Adipocyte (in vitro differentiated cells): ENCODE results near the gene SPTAN1.
A peak's percentile ranks its signal among the peaks of the same experiment; 100 is the strongest.

Experiments used
- DNase-seq: peaks from one replicate; pipeline ENCODE4 v3.0.0-alpha.2; 2015; ENCODE audit warnings: low read depth
- H3K27me3 ChIP-seq: replicated peaks from 2 replicates; pipeline ENCODE4 v1.7.0; 2013; ENCODE audit warnings: mild to moderate bottlenecking, low read length, moderate library complexity; ENCODE audit not compliant: control insufficient read depth, insufficient read depth
- H3K36me3 ChIP-seq: 2 replicates; pipeline ENCODE4 v1.7.0; 2013; ENCODE audit warnings: low read length, mild to moderate bottlenecking, moderate library complexity; ENCODE audit not compliant: control insufficient read depth, insufficient read depth, severe bottlenecking
- H3K4me1 ChIP-seq: 2 replicates; pipeline ENCODE4 v1.7.0; 2013; ENCODE audit warnings: mild to moderate bottlenecking, low read length, moderate library complexity; ENCODE audit not compliant: control insufficient read depth, insufficient read depth
- H3K4me3 ChIP-seq: 2 replicates; pipeline ENCODE4 v1.7.0; 2013; ENCODE audit warnings: mild to moderate bottlenecking, low read length, moderate library complexity
- H3K9ac ChIP-seq: 2 replicates; pipeline ENCODE4 v1.7.0; 2013; ENCODE audit warnings: mild to moderate bottlenecking, low read length, moderate library complexity
- H3K9me3 ChIP-seq: 2 replicates; pipeline ENCODE4 v1.7.0; 2013; ENCODE audit warnings: mild to moderate bottlenecking, low read length, moderate library complexity; ENCODE audit not compliant: control insufficient read depth

The SPTAN1 gene

GRCh38 chr9:128528445-128529160 lies 23.8 kb upstream of the SPTAN1 start:
- Histone ChIP-seq H3K9ac (no peak overlapping the region), H3K4me3 (no peak overlapping the region), H3K27me3 (no peaks in the 10 kb centered on the region), H3K36me3 (peaks cover 65% of the 10 kb centered on the region), H3K9me3 (no peaks in the 10 kb centered on the region), H3K4me1 (peaks cover 5% of the 10 kb centered on the region)
- no peak for DNase-seq

GRCh38 chr9:128529191-128529590 lies 23.2 kb upstream of the SPTAN1 start:
- H3K27me3 ChIP-seq = no peaks in the 10 kb centered on the region

GRCh38 chr9:128532581-128532980 lies 19.8 kb upstream of the SPTAN1 start:
- no peak overlapping the region for H3K9ac ChIP-seq
- peaks cover 55% of the 10 kb centered on the region for H3K36me3 ChIP-seq
- H3K27me3 ChIP-seq = no peaks in the 10 kb centered on the region
- H3K4me1 ChIP-seq = no peaks in the 10 kb centered on the region
- no peak for DNase-seq
- no peak overlapping the region for H3K4me3 ChIP-seq
- H3K9me3 ChIP-seq = no peaks in the 10 kb centered on the region

More at GRCh38 chr9:128529191-128529590, 23.2 kb upstream of the SPTAN1 start:
- no peak for DNase-seq
- Histone ChIP-seq H3K4me3 (no peak overlapping the region), H3K9me3 (no peaks in the 10 kb centered on the region), H3K4me1 (peaks cover 5% of the 10 kb centered on the region), H3K36me3 (peaks cover 67% of the 10 kb centered on the region), H3K9ac (no peak overlapping the region)

GRCh38 chr9:128540634-128541360 lies 11.6 kb upstream of the SPTAN1 start:
- peak overlapping the region; percentile 56 for H3K4me3 ChIP-seq
- H3K9ac ChIP-seq = peak overlapping the region; percentile 70
- H3K36me3 ChIP-seq = peaks cover 59% of the 10 kb centered on the region
- no peaks in the 10 kb centered on the region for H3K9me3 ChIP-seq
- H3K4me1 ChIP-seq = peaks cover 22% of the 10 kb centered on the region
- H3K27me3 ChIP-seq = no peaks in the 10 kb centered on the region
- peak; percentile 30 for DNase-seq

- Histone ChIP-seq H3K36me3 (peaks cover 12% of the 10 kb centered on the region), H3K9ac (no peak overlapping the region), H3K9me3 (no peaks in the 10 kb centered on the region), H3K27me3 (no peaks in the 10 kb centered on the region), H3K4me1 (peaks cover 33% of the 10 kb centered on the region), H3K4me3 (no peak overlapping the region)
- no peak for DNase-seq
These were observed 5.9 kb upstream of the SPTAN1 start for GRCh38 chr9:128546504-128546903.

GRCh38 chr9:128548876-128549275 lies 3.5 kb upstream of the SPTAN1 start:
- Histone ChIP-seq H3K9ac (no peak overlapping the region), H3K9me3 (no peaks in the 10 kb centered on the region), H3K4me3 (no peak overlapping the region), H3K4me1 (peaks cover 34% of the 10 kb centered on the region), H3K27me3 (no peaks in the 10 kb centered on the region), H3K36me3 (no peaks in the 10 kb centered on the region)
- DNase-seq = no peak

- peaks cover 47% of the 10 kb centered on the region for H3K4me1 ChIP-seq
- H3K27me3 ChIP-seq = no peaks in the 10 kb centered on the region
- no peaks in the 10 kb centered on the region for H3K36me3 ChIP-seq
- no peak for DNase-seq
- H3K9me3 ChIP-seq = no peaks in the 10 kb centered on the region
- peak overlapping the region; percentile 29 for H3K4me3 ChIP-seq
- peak overlapping the region; percentile 82 for H3K9ac ChIP-seq
These were observed 2.2 kb upstream of the SPTAN1 start for GRCh38 chr9:128550226-128550625.

- H3K4me3 ChIP-seq = peak overlapping the region; percentile 79
- peak overlapping the region; percentile 82 for H3K9ac ChIP-seq
- H3K9me3 ChIP-seq = no peaks in the 10 kb centered on the region
- peak; percentile 62 for DNase-seq
- H3K27me3 ChIP-seq = no peaks in the 10 kb centered on the region
- H3K36me3 ChIP-seq = no peaks in the 10 kb centered on the region
- peaks cover 54% of the 10 kb centered on the region for H3K4me1 ChIP-seq
These were observed 1.4 kb upstream of the SPTAN1 start for GRCh38 chr9:128550770-128551656.

GRCh38 chr9:128551657-128552152 lies 682 bp upstream of the SPTAN1 start:
- H3K4me3 ChIP-seq = peak overlapping the region; percentile 79
- DNase-seq = no peak
- peaks cover 59% of the 10 kb centered on the region for H3K4me1 ChIP-seq

GRCh38 chr9:128552744-128553440 lies 505 bp downstream of the SPTAN1 start:
- Histone ChIP-seq H3K9ac (peak overlapping the region; percentile 94), H3K9me3 (no peaks in the 10 kb centered on the region), H3K27me3 (no peaks in the 10 kb centered on the region), H3K4me1 (peaks cover 69% of the 10 kb centered on the region), H3K4me3 (peak overlapping the region; percentile 96), H3K36me3 (peaks cover 4% of the 10 kb centered on the region)
- peak; percentile 64 for DNase-seq

More at GRCh38 chr9:128551657-128552152, 682 bp upstream of the SPTAN1 start:
- Histone ChIP-seq H3K36me3 (peaks cover 4% of the 10 kb centered on the region), H3K27me3 (no peaks in the 10 kb centered on the region), H3K9ac (peak overlapping the region; percentile 82), H3K9me3 (no peaks in the 10 kb centered on the region)
